IMR-90 (cell line): ENCODE data around the gene ATF1. TPM values are rescaled to one million over a fixed set of nuclear protein-coding genes. Genes with fewer than 3 reads are reported as not detected.

ENCODE experiments used
- ATAC-seq: fragments of 200-7000 bp; cut with Tn5 transposase; 2 replicates; pipeline ENCODE4 v1.9.1; 2020; ENCODE audit warnings: low read depth, mild to moderate bottlenecking, moderate library complexity
- BruUV-seq: library from RNA; stranded (reverse); fragments of 400-500 nt; replicated peaks from 2 replicates; lab custom pipeline; 2021; lab: Mats Ljungman, UMichigan
- CTCF ChIA-PET: fragments of 300-600 bp; formaldehyde crosslinking; extraction: SDS; loops from one replicate; lab custom pipeline; 2021; ENCODE audit warnings: antibody characterized with exemption; lab: Yijun Ruan, JAX
- POLR2A ChIA-PET: fragments of 300-600 bp; sonication (Branson Sonifier 250); formaldehyde crosslinking; loops from one replicate; lab custom pipeline; 2022; ENCODE audit warnings: antibody characterized with exemption; ENCODE audit not compliant: unreplicated experiment; lab: Charles Lee
- DNase-seq: peaks from one replicate; pipeline ENCODE4 v3.0.0; 2013
- H2AFZ ChIP-seq: replicated peaks from 2 replicates; pipeline ENCODE3; 2013; ENCODE audit warnings: low read length, mild to moderate bottlenecking; ENCODE audit not compliant: poor library complexity
- H2AK5ac ChIP-seq: 2 replicates; pipeline ENCODE4 v1.6.1; 2013; ENCODE audit warnings: low read depth, low read length, inconsistent platforms
- H2AK9ac ChIP-seq: replicated peaks from 2 replicates; pipeline ENCODE3; 2013; ENCODE audit warnings: mild to moderate bottlenecking, low read depth, low read length, moderate library complexity; ENCODE audit not compliant: poor library complexity
- H2BK120ac ChIP-seq: 2 replicates; pipeline ENCODE4 v1.6.1; 2013; ENCODE audit warnings: low read depth, low read length, inconsistent platforms
- H2BK15ac ChIP-seq: 3 replicates; pipeline ENCODE4 v1.6.1; 2013; ENCODE audit warnings: low read depth, low read length, inconsistent platforms
- H2BK20ac ChIP-seq: 2 replicates; pipeline ENCODE4 v1.6.1; 2013; ENCODE audit warnings: low read depth, mild to moderate bottlenecking, inconsistent platforms, low read length, moderate library complexity
- H2BK5ac ChIP-seq: 2 replicates; pipeline ENCODE4 v1.6.1; 2013; ENCODE audit warnings: mild to moderate bottlenecking, low read depth, low read length, inconsistent platforms; ENCODE audit not compliant: poor library complexity, severe bottlenecking
- H3K14ac ChIP-seq: replicated peaks from 2 replicates; pipeline ENCODE4 v1.6.1; 2013; ENCODE audit warnings: low read depth, low read length, inconsistent platforms
- H3K18ac ChIP-seq: 2 replicates; pipeline ENCODE4 v1.6.1; 2013; ENCODE audit warnings: low read depth, low read length, control low read depth
- H3K23ac ChIP-seq: 2 replicates; pipeline ENCODE4 v1.6.1; 2013; ENCODE audit warnings: low read depth, low read length, inconsistent platforms
- H3K27ac ChIP-seq: 2 replicates; pipeline ENCODE4 v1.5.1; 2013; ENCODE audit warnings: mild to moderate bottlenecking, control low read depth, low read length; ENCODE audit not compliant: insufficient read depth
- H3K27me3 ChIP-seq: 2 replicates; pipeline ENCODE4 v1.6.1; 2013; ENCODE audit warnings: low read length; ENCODE audit not compliant: control insufficient read depth, insufficient read depth
- H3K36me3 ChIP-seq: 2 replicates; pipeline ENCODE4 v1.6.1; 2013; ENCODE audit warnings: low read length, mixed read lengths; ENCODE audit not compliant: control insufficient read depth, insufficient read depth
- H3K4ac ChIP-seq: 2 replicates; pipeline ENCODE4 v1.6.1; 2013; ENCODE audit warnings: low read depth, low read length, inconsistent platforms
- H3K4me1 ChIP-seq: 2 replicates; pipeline ENCODE4 v1.6.1; 2013; ENCODE audit warnings: low read length, mixed read lengths; ENCODE audit not compliant: control insufficient read depth, insufficient read depth
- H3K4me2 ChIP-seq: 2 replicates; pipeline ENCODE4 v1.6.1; 2013; ENCODE audit warnings: low read depth, mild to moderate bottlenecking, control low read depth, low read length, moderate library complexity
- H3K4me3 ChIP-seq: 2 replicates; pipeline ENCODE4 v1.5.1; 2013; ENCODE audit warnings: low read depth, mild to moderate bottlenecking, control low read depth, low read length, moderate library complexity; ENCODE audit not compliant: insufficient read depth
- H3K56ac ChIP-seq: 2 replicates; pipeline ENCODE4 v1.6.1; 2013; ENCODE audit warnings: low read length, inconsistent platforms; ENCODE audit not compliant: insufficient read depth; ENCODE audit errors: extremely low read depth
- H3K79me1 ChIP-seq, 2 experiments: 2 replicates each; pipeline ENCODE4 v1.6.1; 2013; ENCODE audit warnings: low read length in 2 of 2, inconsistent platforms in 1 of 2, low read depth in 1 of 2
- H3K9ac ChIP-seq: 2 replicates; pipeline ENCODE4 v1.6.1; 2013; ENCODE audit warnings: low read depth, low read length, control low read depth
- H3K9me1 ChIP-seq: 2 replicates; pipeline ENCODE4 v1.6.1; 2013; ENCODE audit warnings: low read length, inconsistent platforms; ENCODE audit not compliant: insufficient read depth
- H3K9me3 ChIP-seq: 2 replicates; pipeline ENCODE4 v1.6.1; 2013; ENCODE audit warnings: low read length; ENCODE audit not compliant: control insufficient read depth, insufficient read depth
- H4K20me1 ChIP-seq: 2 replicates; pipeline ENCODE4 v1.6.1; 2013; ENCODE audit warnings: low read length, inconsistent platforms; ENCODE audit not compliant: insufficient read depth
- H4K5ac ChIP-seq: 2 replicates; pipeline ENCODE4 v1.6.1; 2013; ENCODE audit warnings: mild to moderate bottlenecking, low read depth, low read length, control low read depth
- H4K8ac ChIP-seq, 2 experiments: 2 replicates each; pipeline ENCODE4 v1.6.1; 2013; ENCODE audit warnings: low read depth in 2 of 2, low read length in 2 of 2, control low read depth in 1 of 2, inconsistent platforms in 1 of 2
- H4K91ac ChIP-seq: 2 replicates; pipeline ENCODE4 v1.6.1; 2013; ENCODE audit warnings: low read depth, low read length, inconsistent platforms; ENCODE audit not compliant: insufficient read depth
- BHLHE40 ChIP-seq: fragments of 150-350 bp; IDR thresholded peaks from 2 replicates; pipeline ENCODE4 v1.6.1; 2016; ENCODE audit warnings: mild to moderate bottlenecking, low read depth, low read length
- CEBPB ChIP-seq: IDR thresholded peaks from 2 replicates; pipeline ENCODE4 v1.6.1; 2012; ENCODE audit warnings: low read depth, low read length, improper control_type of control experiment
- CHD1 ChIP-seq: IDR thresholded peaks from 2 replicates; pipeline ENCODE4 v1.6.1; 2012; ENCODE audit warnings: low read depth, low read length, improper control_type of control experiment
- CTCF ChIP-seq: conservative IDR thresholded peaks from 2 replicates; pipeline ENCODE4 v1.5.1; 2012; ENCODE audit warnings: mild to moderate bottlenecking, low read depth, low read length, improper control_type of control experiment
- ELK1 ChIP-seq: fragments of 150-350 bp; IDR thresholded peaks from 2 replicates; pipeline ENCODE4 v1.6.1; 2016; ENCODE audit warnings: low read depth, mild to moderate bottlenecking, low read length, moderate library complexity, borderline replicate concordance
- FOS ChIP-seq: fragments of 150-350 bp; IDR thresholded peaks from 2 replicates; pipeline ENCODE4 v1.6.1; 2016; ENCODE audit warnings: low read depth, low read length
- MAZ ChIP-seq: IDR thresholded peaks from 2 replicates; pipeline ENCODE4 v1.6.1; 2012; ENCODE audit warnings: low read depth, mild to moderate bottlenecking, low read length, improper control_type of control experiment, moderate library complexity, borderline replicate concordance
- MXI1 ChIP-seq: IDR thresholded peaks from 2 replicates; pipeline ENCODE4 v1.6.1; 2012; ENCODE audit warnings: low read depth, mild to moderate bottlenecking, low read length, moderate library complexity, borderline replicate concordance
- NFE2L2 ChIP-seq: fragments of 150-350 bp; IDR thresholded peaks from 2 replicates; pipeline ENCODE4 v1.6.1; 2016; ENCODE audit warnings: low read depth, mild to moderate bottlenecking, low read length
- RCOR1 ChIP-seq: IDR thresholded peaks from 2 replicates; pipeline ENCODE4 v1.6.1; 2012; ENCODE audit warnings: mild to moderate bottlenecking, low read length, improper control_type of control experiment; ENCODE audit not compliant: insufficient replicate concordance
- RFX5 ChIP-seq: IDR thresholded peaks from 2 replicates; pipeline ENCODE4 v1.8.0; 2012; ENCODE audit warnings: low read depth, mild to moderate bottlenecking, low read length, moderate library complexity
- SMC3 ChIP-seq: fragments of 150-350 bp; IDR thresholded peaks from 2 replicates; pipeline ENCODE4 v1.6.1; 2016; ENCODE audit warnings: low read depth, mild to moderate bottlenecking, antibody characterized with exemption, low read length, moderate library complexity
- WGBS, 2 experiments: methylation state at CpG; one replicate each; pipeline versions ENCODE4 v1.1.5 to v1.1.7; 2013; ENCODE audit warnings: missing lambda C conversion rate in 2 of 2; ENCODE audit not compliant: insufficient read length in 1 of 2; ENCODE audit errors: extremely low coverage in 2 of 2; 5-methylcytosine and 5-hydroxymethylcytosine counted together
- dilution Hi-C: fragments of 300-500 bp; cut with HindIII; formaldehyde crosslinking; loops from one replicate; pipeline ENCODE4 v1.14.3; 2018; ENCODE audit warnings: low sequenced_read_pairs; ENCODE audit not compliant: unreplicated experiment
- in situ Hi-C: fragments of 300-500 bp; cut with MboI; formaldehyde crosslinking; loops from 3 replicates; pipeline ENCODE4 v1.14.3; 2019; ENCODE audit warnings: low sequenced_read_pairs, inconsistent platforms, mixed read lengths
- intact Hi-C: fragments of 100-400 bp; cut with micrococcal nuclease; formaldehyde crosslinking; loops from 2 replicates; pipeline ENCODE4 v1.10.0; 2022
- polyA plus RNA-seq, 3 experiments: library from polyadenylated mRNA; depleted of rRNA; stranded (reverse); fragments of >200 nt; gene quantifications; 2 replicates each; pipeline ENCODE4 v1.2.3, GENCODE V29; 2012; ENCODE audit warnings: low replicate concordance in 1 of 3
- total RNA-seq: library from RNA; depleted of rRNA; stranded (reverse); fragments of >200 nt; gene quantifications from 2 replicates; pipeline ENCODE4 v1.2.3, GENCODE V29; 2012

ATF1 gene
- total and polyA plus RNA-seq, 2 of the 4 experiments (the other 2 are of a cell fraction): 20.6 to 24.0 TPM

GRCh38 chr12:50841716-50842531 is 78.0 kb downstream of the ATF1 start:
- no peaks in the 10 kb centered on the region for H3K4me1 ChIP-seq
- no peaks in the 10 kb centered on the region for H3K27me3 ChIP-seq
- no peak overlapping the region for H2AK5ac ChIP-seq
- 50% methylated on average over 1 of the region's 7 CpGs; no CpG with 5 or more reads in 1 of the 2 experiments for WGBS, 2 experiments
- H3K27ac ChIP-seq: no peak overlapping the region
- no peak overlapping the region for H3K4me2 ChIP-seq
- H4K8ac ChIP-seq: no peak overlapping the region
- no peak overlapping the region for H2BK5ac ChIP-seq
- H4K5ac ChIP-seq: no peak overlapping the region
- H3K36me3 ChIP-seq: no peaks in the 10 kb centered on the region
- no peak overlapping the region for H3K14ac ChIP-seq
- TF ChIP-seq CEBPB: no peak
- no peak for TF ChIP-seq SMC3
- TF ChIP-seq RFX5: no peak
- no peak for TF ChIP-seq ELK1
- TF ChIP-seq FOS: no peak
- no peak for TF ChIP-seq CHD1
- no peak for TF ChIP-seq MXI1
- TF ChIP-seq RCOR1: no peak
- TF ChIP-seq NFE2L2: no peak
- no peak for TF ChIP-seq MAZ
- no peak for TF ChIP-seq CTCF
- no peak for TF ChIP-seq BHLHE40
- dilution Hi-C loops: no loop called here
- no peak overlapping the region for H2BK15ac ChIP-seq
- no peaks in the 10 kb centered on the region for H3K9me1 ChIP-seq
- intact Hi-C loops: no loop called here
- no peak overlapping the region for H2BK120ac ChIP-seq
- H4K91ac ChIP-seq: no peak overlapping the region
- H2AK9ac ChIP-seq: no peak overlapping the region
- ATAC-seq: no peak
- no peaks in the 10 kb centered on the region for H4K20me1 ChIP-seq
- no peak overlapping the region for H3K56ac ChIP-seq
- no TSS peak for BruUV-seq
- no peak overlapping the region for H3K23ac ChIP-seq
- POLR2A ChIA-PET: no interaction called here
- peaks cover 6% of the 10 kb centered on the region for H3K9me3 ChIP-seq
- no peaks in the 10 kb centered on the region for H3K79me1 ChIP-seq
- no peak for DNase-seq
- no peak overlapping the region for H2AFZ ChIP-seq
- H3K18ac ChIP-seq: no peak overlapping the region
- no peak overlapping the region for H3K4me3 ChIP-seq
- no peak overlapping the region for H3K4ac ChIP-seq
- in situ Hi-C loops: no loop called here
- CTCF ChIA-PET: no interaction called here
- H2BK20ac ChIP-seq: no peak overlapping the region
- no peak overlapping the region for H3K9ac ChIP-seq
